ENCODE data around the gene SURF6. TPM values are rescaled to one million over a fixed set of nuclear protein-coding genes. Genes with fewer than 3 reads are reported as not detected.

The SURF6 gene
- total RNA-seq, 1 experiment from 2014 or later, result 32.4 TPM

- H3K9me3 Mint-ChIP-seq (ENCODE audit: unreplicated experiment), result no peaks in the 10 kb centered on the region
- H3K36me3 Mint-ChIP-seq (ENCODE audit: insufficient read depth, unreplicated experiment), result peaks cover 52% of the 10 kb centered on the region
- intact Hi-C loops (cut with micrococcal nuclease; ENCODE audit: unreplicated experiment), result no loop called here
- peaks cover 4% of the 10 kb centered on the region for H3K36me3 ChIP-seq (ENCODE audit: control insufficient read depth, insufficient read depth, low read length)
- no peak overlapping the region for H3K4me3 ChIP-seq (ENCODE audit: low read depth, low read length)
- peak in 1 of 2 experiments; percentile 51 for DNase-seq
- no peaks in the 10 kb centered on the region for H3K9me3 ChIP-seq
- BruUV-seq (replicated peaks), result no TSS peak
- H3K4me1 Mint-ChIP-seq (ENCODE audit: low read depth, unreplicated experiment), result peaks cover 13% of the 10 kb centered on the region
- peaks cover 5% of the 10 kb centered on the region for H3K4me1 ChIP-seq
- no peak overlapping the region for H3K27ac Mint-ChIP-seq (ENCODE audit: unreplicated experiment)
- ChIA-PET CTCF (interaction anchor here (1.1 to 1.4 kb wide), 2 partner anchors 144 to 154 kb away, joined by 5 read pairs; no protein-coding TSS in a partner anchor), POLR2A (no interaction called here)
- TF ChIP-seq CTCF (IDR thresholded peaks at IDR 0.05; ENCODE audit: insufficient read depth in 1 of 2, low read depth in 1 of 2, low read length in 1 of 2, severe bottlenecking in 1 of 2, unreplicated experiment in 1 of 2), result peak in 1 of 2 experiments; percentile 13
- H3K27me3 Mint-ChIP-seq (ENCODE audit: insufficient read depth, unreplicated experiment), result no peaks in the 10 kb centered on the region
- H3K4me3 Mint-ChIP-seq (ENCODE audit: unreplicated experiment), result no peak overlapping the region
- H3K27me3 ChIP-seq (replicated peaks; ENCODE audit: control insufficient read depth, insufficient read depth, low read length), result no peaks in the 10 kb centered on the region
These were observed 6.6 kb upstream of the SURF6 start for GRCh38 chr9:133342570-133342969.

GRCh38 chr9:133342069-133342406 lies 6.0 kb upstream of the SURF6 start:
- CTCF ChIA-PET, result interaction anchor here (0.6 to 1.4 kb wide), 3 partner anchors 119 to 154 kb away, joined by 3 to 5 read pairs (median 5); no protein-coding TSS in a partner anchor
- H3K4me1 Mint-ChIP-seq (ENCODE audit: low read depth, unreplicated experiment), result peaks cover 10% of the 10 kb centered on the region
- POLR2A ChIA-PET, result interaction anchor here (0.5 kb wide), 1 partner anchor 104 kb away, joined by 4 read pairs; no protein-coding TSS in a partner anchor
- peaks cover 7% of the 10 kb centered on the region for H3K4me1 ChIP-seq
- no peaks in the 10 kb centered on the region for H3K27me3 Mint-ChIP-seq (ENCODE audit: insufficient read depth, unreplicated experiment)
- H3K27me3 ChIP-seq (replicated peaks; ENCODE audit: control insufficient read depth, insufficient read depth, low read length), result no peaks in the 10 kb centered on the region
- H3K9me3 ChIP-seq, result no peaks in the 10 kb centered on the region
- H3K9me3 Mint-ChIP-seq (ENCODE audit: unreplicated experiment), result no peaks in the 10 kb centered on the region
- TF ChIP-seq CTCF (IDR thresholded peaks at IDR 0.05; ENCODE audit: insufficient read depth in 1 of 2, low read depth in 1 of 2, low read length in 1 of 2, severe bottlenecking in 1 of 2, unreplicated experiment in 1 of 2), result peak; percentile 28 to 34
- no peak overlapping the region for H3K27ac Mint-ChIP-seq (ENCODE audit: unreplicated experiment)
- peaks cover 50% of the 10 kb centered on the region for H3K36me3 Mint-ChIP-seq (ENCODE audit: insufficient read depth, unreplicated experiment)
- no peak overlapping the region for H3K4me3 Mint-ChIP-seq (ENCODE audit: unreplicated experiment)
- intact Hi-C loops (cut with micrococcal nuclease; ENCODE audit: unreplicated experiment), result no loop called here
- no peak overlapping the region for H3K4me3 ChIP-seq (ENCODE audit: low read depth, low read length)
- H3K36me3 ChIP-seq (ENCODE audit: control insufficient read depth, insufficient read depth, low read length), result peaks cover 4% of the 10 kb centered on the region
- BruUV-seq (replicated peaks), result no TSS peak
- no peak for DNase-seq

- CTCF ChIA-PET, result interaction anchor here (0.6 to 1.4 kb wide), 3 partner anchors 119 to 153 kb away, joined by 3 to 5 read pairs (median 5); no protein-coding TSS in a partner anchor
- BruUV-seq (replicated peaks), result no TSS peak
These were observed 5.5 kb upstream of the SURF6 start for GRCh38 chr9:133341369-133342068.

More at GRCh38 chr9:133341369-133342068, 5.5 kb upstream of the SURF6 start:
- POLR2A ChIA-PET, result interaction anchor here (0.5 kb wide), 1 partner anchor 104 kb away, joined by 4 read pairs; no protein-coding TSS in a partner anchor
- Histone ChIP-seq H3K4me1 (peaks cover 10% of the 10 kb centered on the region), H3K36me3 (ENCODE audit: control insufficient read depth, insufficient read depth, low read length) (peaks cover 4% of the 10 kb centered on the region), H3K4me3 (ENCODE audit: low read depth, low read length) (no peak overlapping the region), H3K9me3 (no peaks in the 10 kb centered on the region), H3K27me3 (replicated peaks; ENCODE audit: control insufficient read depth, insufficient read depth, low read length) (no peaks in the 10 kb centered on the region)
- Mint-ChIP-seq H3K4me1 (ENCODE audit: low read depth, unreplicated experiment) (peaks cover 5% of the 10 kb centered on the region), H3K4me3 (ENCODE audit: unreplicated experiment) (no peak overlapping the region), H3K27me3 (ENCODE audit: insufficient read depth, unreplicated experiment) (no peaks in the 10 kb centered on the region), H3K9me3 (ENCODE audit: unreplicated experiment) (no peaks in the 10 kb centered on the region), H3K36me3 (ENCODE audit: insufficient read depth, unreplicated experiment) (peaks cover 53% of the 10 kb centered on the region), H3K27ac (ENCODE audit: unreplicated experiment) (no peak overlapping the region)
- no peak for DNase-seq
- intact Hi-C loops (cut with micrococcal nuclease; ENCODE audit: unreplicated experiment), result no loop called here
- TF ChIP-seq CTCF (IDR thresholded peaks at IDR 0.05; ENCODE audit: insufficient read depth in 1 of 2, low read depth in 1 of 2, low read length in 1 of 2, severe bottlenecking in 1 of 2, unreplicated experiment in 1 of 2), result no peak
